SK-N-DZ (cell line): ENCODE measurements around the gene GRP. TPM values are rescaled to one million over a fixed set of nuclear protein-coding genes. Genes with fewer than 3 reads are reported as not detected.

Source experiments
- DNase-seq: peaks from one replicate; pipeline ENCODE4 v3.0.0-alpha.2; 2015; ENCODE audit warnings: low spot score
- polyA plus RNA-seq, 2 experiments: library from polyadenylated mRNA; depleted of rRNA; stranded (reverse); fragments of >200 nt; gene quantifications; 2 replicates each; pipeline ENCODE4 v1.2.3, GENCODE V29; 2014

The GRP gene
- not detected in 2 replicates for polyA plus RNA-seq (2014; cell fraction: cytosol; rRNA removed)
- polyA plus RNA-seq (2014; cell fraction: nucleus; rRNA removed), result not detected in 2 replicates

GRCh38 chr18:59219672-59220163 is at the start of gene GRP:
GRP (plus strand) TSS chr18:59220158; CDS start chr18:59220266, 108 bp downstream.
- no peak for DNase-seq

- no peak for DNase-seq
These were observed 47.2 kb upstream of the GRP start for GRCh38 chr18:59172664-59173249.

- DNase-seq, result no peak
These were observed 42.5 kb upstream of the GRP start for GRCh38 chr18:59177485-59177884.

GRCh38 chr18:59180150-59180845 is 39.7 kb upstream of the GRP start:
- DNase-seq, result no peak

GRCh38 chr18:59182673-59183072 is 37.3 kb upstream of the GRP start:
- DNase-seq, result no peak

GRCh38 chr18:59189008-59189407 is 30.9 kb upstream of the GRP start:
- no peak for DNase-seq

GRCh38 chr18:59189746-59190145 is 30.2 kb upstream of the GRP start:
- DNase-seq, result no peak

- DNase-seq, result no peak
These were observed 23.7 kb upstream of the GRP start for GRCh38 chr18:59196161-59196725.

GRCh38 chr18:59197636-59198035 is 22.3 kb upstream of the GRP start:
- DNase-seq, result no peak

GRCh38 chr18:59198215-59198614 is 21.7 kb upstream of the GRP start:
- DNase-seq, result no peak

GRCh38 chr18:59200787-59201186 is 19.2 kb upstream of the GRP start:
- no peak for DNase-seq

GRCh38 chr18:59202258-59202820 is 17.6 kb upstream of the GRP start:
- no peak for DNase-seq

GRCh38 chr18:59207506-59207905 is 12.5 kb upstream of the GRP start:
- DNase-seq, result no peak

- no peak for DNase-seq
These were observed 11.3 kb upstream of the GRP start for GRCh38 chr18:59208602-59209125.

- no peak for DNase-seq
These were observed 9.7 kb upstream of the GRP start for GRCh38 chr18:59210299-59210698.

GRCh38 chr18:59211629-59212028 is 8.3 kb upstream of the GRP start:
- DNase-seq, result no peak

- no peak for DNase-seq
These were observed 1.9 kb upstream of the GRP start for GRCh38 chr18:59218018-59218417.

- DNase-seq, result no peak
These were observed 316 bp downstream of the GRP start for GRCh38 chr18:59220164-59220783.

- no peak for DNase-seq
These were observed 1.1 kb downstream of the GRP start for GRCh38 chr18:59220784-59221765.

GRCh38 chr18:59222341-59222740 is 2.4 kb downstream of the GRP start:
- no peak for DNase-seq

- no peak for DNase-seq
These were observed 8.4 kb downstream of the GRP start for GRCh38 chr18:59228351-59228750.
